Cardiac muscle cell (in vitro differentiated cells and primary cell): Measurements from ENCODE around the gene MYBPH. TPM values are rescaled to one million over a fixed set of nuclear protein-coding genes. Genes with fewer than 3 reads are reported as not detected.
A peak's percentile ranks its signal among the peaks of the same experiment; 100 is the strongest.

ENCODE experiments used
- DNase-seq, 2 donors: peaks; one replicate each; pipeline versions ENCODE4 v3.0.0 to v3.0.0-alpha.2; 2010 to 2017; ENCODE audit warnings: low read depth in 1 of 2, low spot score in 1 of 2
- H3K27ac ChIP-seq: fragments of 200-600 bp; sonication (generic); 2 replicates; pipeline ENCODE4 v1.5.1; 2016
- H3K27me3 ChIP-seq: fragments of 200-600 bp; sonication (generic); 2 replicates; pipeline ENCODE4 v1.6.0; 2016; ENCODE audit warnings: control low read depth
- H3K36me3 ChIP-seq: fragments of 200-600 bp; sonication (generic); 2 replicates; pipeline ENCODE4 v1.5.1; 2016; ENCODE audit warnings: control low read depth
- H3K4me1 ChIP-seq: fragments of 200-600 bp; sonication (generic); 2 replicates; pipeline ENCODE4 v1.8.1; 2017; ENCODE audit warnings: low read depth, mild to moderate bottlenecking, mixed run types
- H3K4me3 ChIP-seq: fragments of 200-600 bp; sonication (generic); 2 replicates; pipeline ENCODE4 v1.5.1; 2016; ENCODE audit warnings: mild to moderate bottlenecking
- H3K9me3 ChIP-seq: fragments of 200-600 bp; sonication (generic); 2 replicates; pipeline ENCODE4 v1.5.1; 2017; ENCODE audit warnings: low read depth, mild to moderate bottlenecking, control low read depth
- polyA plus RNA-seq: library from polyadenylated mRNA; unstranded; fragments of >200 nt; fragmentation: Nextera tagmentation; extraction: Ambion mirVana; gene quantifications from 2 replicates; pipeline ENCODE4 v1.2.1, GENCODE V29; 2016
- total RNA-seq: library from RNA; depleted of rRNA; stranded (reverse); fragments of >200 nt; gene quantifications from 2 replicates; pipeline ENCODE4 v1.2.3, GENCODE V29; 2016
- TF ChIP-seq, protein P1 (sequence below): IDR thresholded peaks from 2 replicates; pipeline ENCODE4 v1.5.1; 2012; ENCODE audit warnings: low read depth, mild to moderate bottlenecking, low read length

Gene MYBPH
- total and polyA plus RNA-seq, 2 experiments from 2014 or later = 1.4 to 2.1 TPM

- TF ChIP-seq, protein P1, sequence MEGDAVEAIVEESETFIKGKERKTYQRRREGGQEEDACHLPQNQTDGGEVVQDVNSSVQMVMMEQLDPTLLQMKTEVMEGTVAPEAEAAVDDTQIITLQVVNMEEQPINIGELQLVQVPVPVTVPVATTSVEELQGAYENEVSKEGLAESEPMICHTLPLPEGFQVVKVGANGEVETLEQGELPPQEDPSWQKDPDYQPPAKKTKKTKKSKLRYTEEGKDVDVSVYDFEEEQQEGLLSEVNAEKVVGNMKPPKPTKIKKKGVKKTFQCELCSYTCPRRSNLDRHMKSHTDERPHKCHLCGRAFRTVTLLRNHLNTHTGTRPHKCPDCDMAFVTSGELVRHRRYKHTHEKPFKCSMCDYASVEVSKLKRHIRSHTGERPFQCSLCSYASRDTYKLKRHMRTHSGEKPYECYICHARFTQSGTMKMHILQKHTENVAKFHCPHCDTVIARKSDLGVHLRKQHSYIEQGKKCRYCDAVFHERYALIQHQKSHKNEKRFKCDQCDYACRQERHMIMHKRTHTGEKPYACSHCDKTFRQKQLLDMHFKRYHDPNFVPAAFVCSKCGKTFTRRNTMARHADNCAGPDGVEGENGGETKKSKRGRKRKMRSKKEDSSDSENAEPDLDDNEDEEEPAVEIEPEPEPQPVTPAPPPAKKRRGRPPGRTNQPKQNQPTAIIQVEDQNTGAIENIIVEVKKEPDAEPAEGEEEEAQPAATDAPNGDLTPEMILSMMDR = no peak
- H3K27ac ChIP-seq = no peak overlapping the region
- no peak for DNase-seq
Measured at GRCh38 chr1:203167913-203168200, 7.8 kb downstream of the MYBPH start.

DNA sequence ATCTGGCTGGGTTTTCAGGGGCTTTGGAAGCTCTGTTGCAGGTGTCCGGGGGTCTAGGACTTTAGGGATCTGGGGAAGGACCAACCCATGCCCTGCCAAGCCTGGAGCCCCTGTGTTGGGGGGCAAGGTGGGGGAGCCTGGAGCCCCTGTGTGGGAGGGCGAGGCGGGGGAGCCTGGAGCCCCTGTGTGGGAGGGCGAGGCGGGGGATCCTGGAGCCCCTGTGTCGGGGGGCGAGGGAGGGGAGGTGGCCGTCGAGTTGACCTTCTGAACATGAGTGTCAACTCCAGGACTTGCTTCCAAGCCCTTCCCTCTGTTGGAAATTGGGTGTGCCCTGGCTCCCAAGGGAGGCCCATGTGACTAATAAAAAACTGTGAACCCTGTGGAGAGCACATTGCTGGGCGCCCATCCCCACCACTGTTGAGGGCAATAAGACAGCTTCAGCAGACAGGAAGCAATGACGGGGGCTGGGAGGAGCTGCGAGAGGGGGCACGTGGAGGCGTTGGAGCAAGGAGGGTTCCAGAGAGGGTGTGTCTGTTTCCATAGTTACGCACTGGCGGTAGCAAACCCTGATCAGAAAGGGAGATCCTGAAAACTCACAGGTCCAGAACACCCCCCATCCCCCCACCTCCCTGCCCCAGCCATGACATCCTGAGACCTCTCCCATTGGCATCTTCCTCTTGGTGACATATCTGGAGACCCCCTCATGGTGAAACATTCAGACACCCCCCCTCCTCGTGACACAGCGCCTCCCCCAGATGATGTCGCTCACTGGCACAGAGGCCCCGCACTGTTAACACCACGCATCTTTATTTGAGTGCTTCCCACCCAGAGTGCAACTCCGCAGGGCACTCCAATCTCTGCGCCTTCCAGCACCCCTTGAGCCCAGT, 8.4 kb downstream of the MYBPH start:
- no peak for DNase-seq
- no peaks in the 10 kb centered on the region for H3K27me3 ChIP-seq
- H3K4me3 ChIP-seq = no peak overlapping the region
- TF ChIP-seq, protein P1 = no peak
- H3K9me3 ChIP-seq = no peaks in the 10 kb centered on the region
- H3K4me1 ChIP-seq = no peaks in the 10 kb centered on the region
- no peaks in the 10 kb centered on the region for H3K36me3 ChIP-seq
- no peak overlapping the region for H3K27ac ChIP-seq

More at GRCh38 chr1:203167913-203168200, 7.8 kb downstream of the MYBPH start:
- Histone ChIP-seq H3K36me3 (no peaks in the 10 kb centered on the region), H3K4me1 (no peaks in the 10 kb centered on the region), H3K27me3 (no peaks in the 10 kb centered on the region), H3K9me3 (no peaks in the 10 kb centered on the region), H3K4me3 (no peak overlapping the region)

DNA sequence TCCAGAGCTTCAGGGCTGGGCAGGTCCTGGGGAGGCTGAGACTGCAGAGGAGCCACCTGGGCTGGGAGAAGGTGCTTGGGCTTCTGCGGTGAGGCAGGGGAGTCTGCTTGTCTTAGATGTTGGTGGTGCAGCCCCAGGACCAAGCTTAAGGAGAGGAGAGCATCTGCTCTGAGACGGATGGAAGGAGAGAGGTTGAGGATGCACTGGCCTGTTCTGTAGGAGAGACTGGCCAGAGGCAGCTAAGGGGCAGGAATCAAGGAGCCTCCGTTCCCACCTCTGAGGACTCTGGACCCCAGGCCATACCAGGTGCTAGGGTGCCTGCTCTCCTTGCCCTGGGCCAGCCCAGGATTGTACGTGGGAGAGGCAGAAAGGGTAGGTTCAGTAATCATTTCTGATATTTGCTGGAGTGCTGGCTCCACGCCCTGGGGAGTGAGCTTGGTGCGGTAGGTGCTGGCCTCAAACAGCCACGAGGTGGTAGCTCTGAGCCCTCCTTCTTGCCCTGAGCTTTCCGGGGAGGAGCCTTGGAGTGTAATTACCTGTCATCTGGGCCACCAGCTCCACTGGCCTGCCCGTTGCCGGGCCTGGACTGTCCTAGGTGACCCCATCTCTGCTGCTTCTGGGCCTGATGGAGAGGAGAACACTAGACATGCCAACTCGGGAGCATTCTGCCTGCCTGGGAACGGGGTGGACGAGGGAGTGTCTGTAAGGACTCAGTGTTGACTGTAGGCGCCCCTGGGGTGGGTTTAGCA, 9.3 kb downstream of the MYBPH start:
- DNase-seq = peak in 1 of 2 donors; percentile 31
- Histone ChIP-seq H3K4me3 (no peak overlapping the region), H3K9me3 (no peaks in the 10 kb centered on the region), H3K36me3 (no peaks in the 10 kb centered on the region), H3K4me1 (no peaks in the 10 kb centered on the region), H3K27me3 (no peaks in the 10 kb centered on the region), H3K27ac (no peak overlapping the region)
- TF ChIP-seq, protein P1 = peak; percentile 21

DNA sequence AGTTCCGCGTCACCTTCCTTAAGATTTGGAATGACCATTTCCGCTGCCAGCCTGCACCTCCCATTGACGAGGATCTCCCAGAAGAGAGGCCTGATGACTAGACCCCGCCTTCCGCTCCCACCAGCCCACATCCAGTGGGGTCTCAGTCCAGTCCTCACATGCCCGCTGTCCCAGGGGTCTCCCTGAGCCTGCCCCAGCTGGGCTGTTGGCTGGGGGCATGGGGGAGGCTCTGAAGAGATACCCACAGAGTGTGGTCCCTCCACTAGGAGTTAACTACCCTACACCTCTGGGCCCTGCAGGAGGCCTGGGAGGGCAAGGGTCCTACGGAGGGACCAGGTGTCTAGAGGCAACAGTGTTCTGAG, 9.8 kb downstream of the MYBPH start:
- H3K36me3 ChIP-seq = no peaks in the 10 kb centered on the region
- H3K4me1 ChIP-seq = no peaks in the 10 kb centered on the region
- TF ChIP-seq, protein P1 = no peak

DNA sequence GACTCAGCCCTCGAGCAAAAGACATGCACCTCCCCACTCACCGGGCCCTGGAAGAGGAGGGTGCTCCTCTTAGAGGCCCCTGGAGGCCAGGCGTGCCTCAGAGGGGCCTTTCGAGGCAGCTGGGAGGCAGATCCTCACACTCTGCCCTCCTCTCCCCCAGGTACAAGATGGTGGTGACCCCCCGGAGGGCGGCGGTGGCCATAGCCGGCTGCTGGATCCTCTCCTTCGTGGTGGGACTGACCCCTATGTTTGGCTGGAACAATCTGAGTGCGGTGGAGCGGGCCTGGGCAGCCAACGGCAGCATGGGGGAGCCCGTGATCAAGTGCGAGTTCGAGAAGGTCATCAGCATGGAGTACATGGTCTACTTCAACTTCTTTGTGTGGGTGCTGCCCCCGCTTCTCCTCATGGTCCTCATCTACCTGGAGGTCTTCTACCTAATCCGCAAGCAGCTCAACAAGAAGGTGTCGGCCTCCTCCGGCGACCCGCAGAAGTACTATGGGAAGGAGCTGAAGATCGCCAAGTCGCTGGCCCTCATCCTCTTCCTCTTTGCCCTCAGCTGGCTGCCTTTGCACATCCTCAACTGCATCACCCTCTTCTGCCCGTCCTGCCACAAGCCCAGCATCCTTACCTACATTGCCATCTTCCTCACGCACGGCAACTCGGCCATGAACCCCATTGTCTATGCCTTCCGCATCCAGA, 10.4 kb downstream of the MYBPH start:
- DNase-seq = no peak
- Histone ChIP-seq H3K36me3 (no peaks in the 10 kb centered on the region), H3K9me3 (no peaks in the 10 kb centered on the region), H3K4me3 (no peak overlapping the region), H3K4me1 (no peaks in the 10 kb centered on the region), H3K27ac (no peak overlapping the region), H3K27me3 (no peaks in the 10 kb centered on the region)
- TF ChIP-seq, protein P1 = no peak

More for the DNA sequence above, 9.8 kb downstream of the MYBPH start:
- no peak overlapping the region for H3K27ac ChIP-seq
- H3K4me3 ChIP-seq = no peak overlapping the region
- H3K9me3 ChIP-seq = no peaks in the 10 kb centered on the region
- no peak for DNase-seq
- H3K27me3 ChIP-seq = no peaks in the 10 kb centered on the region
